H9 (cell line): Measurements from ENCODE around the gene DNLZ. TPM values are rescaled to one million over a fixed set of nuclear protein-coding genes. Genes with fewer than 3 reads are reported as not detected.

Source experiments
- DNase-seq: peaks from one replicate; pipeline ENCODE4 v3.0.0-alpha.2; 2017
- H2AFZ ChIP-seq: one replicate; pipeline ENCODE4 v1.6.1; 2013; ENCODE audit warnings: mild to moderate bottlenecking, low read length, control low read depth, moderate library complexity
- H2AK5ac ChIP-seq: 2 replicates; pipeline ENCODE4 v1.6.1; 2013; ENCODE audit warnings: low read length, control low read depth, mixed read lengths; ENCODE audit not compliant: insufficient read length
- H2BK120ac ChIP-seq: one replicate; pipeline ENCODE4 v1.6.1; 2013; ENCODE audit warnings: low read depth, mild to moderate bottlenecking, low read length, control low read depth, inconsistent platforms; ENCODE audit not compliant: poor library complexity, severe bottlenecking
- H2BK12ac ChIP-seq: 2 replicates; pipeline ENCODE4 v1.6.1; 2013; ENCODE audit warnings: low read length, control low read depth, mixed read lengths, low read depth; ENCODE audit not compliant: insufficient read length
- H2BK15ac ChIP-seq: 2 replicates; pipeline ENCODE4 v1.6.1; 2013; ENCODE audit warnings: low read depth, low read length, control low read depth
- H2BK20ac ChIP-seq: one replicate; pipeline ENCODE4 v1.6.1; 2013; ENCODE audit warnings: low read depth, mild to moderate bottlenecking, low read length, control low read depth, inconsistent platforms; ENCODE audit not compliant: poor library complexity, severe bottlenecking
- H2BK5ac ChIP-seq: 2 replicates; pipeline ENCODE4 v1.6.1; 2013; ENCODE audit warnings: low read length, control low read depth, mixed read lengths; ENCODE audit not compliant: insufficient read length
- H3K14ac ChIP-seq: 2 replicates; pipeline ENCODE4 v1.6.1; 2013; ENCODE audit warnings: low read length, control low read depth; ENCODE audit not compliant: insufficient read depth
- H3K18ac ChIP-seq: 2 replicates; pipeline ENCODE4 v1.6.1; 2013; ENCODE audit warnings: low read depth, mild to moderate bottlenecking, mixed read lengths, low read length, control low read depth; ENCODE audit not compliant: insufficient read length
- H3K23ac ChIP-seq: 2 replicates; pipeline ENCODE4 v1.6.1; 2013; ENCODE audit warnings: low read length, control low read depth, mixed read lengths, low read depth; ENCODE audit not compliant: insufficient read length
- H3K23me2 ChIP-seq: 2 replicates; pipeline ENCODE4 v1.6.1; 2013; ENCODE audit warnings: low read depth, mild to moderate bottlenecking, mixed read lengths, low read length, control low read depth; ENCODE audit not compliant: insufficient read length, poor library complexity, severe bottlenecking
- H3K27ac ChIP-seq: 2 replicates; pipeline ENCODE4 v1.5.1; 2013; ENCODE audit warnings: low read length, control low read depth, mixed read lengths, low read depth; ENCODE audit not compliant: insufficient read length
- H3K27me3 ChIP-seq: 2 replicates; pipeline ENCODE4 v1.6.1; 2013; ENCODE audit warnings: low read length, control low read depth, inconsistent platforms; ENCODE audit not compliant: insufficient read depth
- H3K4ac ChIP-seq: 2 replicates; pipeline ENCODE4 v1.6.1; 2013; ENCODE audit warnings: low read depth, mild to moderate bottlenecking, control low read depth, inconsistent platforms, low read length, moderate library complexity
- H3K4me1 ChIP-seq: 2 replicates; pipeline ENCODE4 v1.6.1; 2013; ENCODE audit warnings: low read length, control low read depth, inconsistent platforms; ENCODE audit not compliant: insufficient read depth
- H3K4me2 ChIP-seq: 2 replicates; pipeline ENCODE4 v1.6.1; 2013; ENCODE audit warnings: low read length, control low read depth, mixed read lengths; ENCODE audit not compliant: insufficient read length, insufficient read depth
- H3K56ac ChIP-seq: 2 replicates; pipeline ENCODE4 v1.6.1; 2013; ENCODE audit warnings: low read depth, mild to moderate bottlenecking, mixed read lengths, low read length, control low read depth; ENCODE audit not compliant: insufficient read length
- H3K79me1 ChIP-seq: 2 replicates; pipeline ENCODE4 v1.6.1; 2013; ENCODE audit warnings: low read depth, mild to moderate bottlenecking, moderate library complexity, low read length, control low read depth, inconsistent platforms; ENCODE audit not compliant: insufficient read depth, poor library complexity, severe bottlenecking
- H3K79me2 ChIP-seq: 2 replicates; pipeline ENCODE4 v1.6.1; 2013; ENCODE audit warnings: low read length, control low read depth, inconsistent platforms; ENCODE audit not compliant: insufficient read depth
- H3K9ac ChIP-seq: 2 replicates; pipeline ENCODE4 v1.6.1; 2013; ENCODE audit warnings: low read length, control low read depth, mixed read lengths; ENCODE audit not compliant: insufficient read length; ENCODE audit errors: extremely low read depth
- H3K9me3 ChIP-seq: one replicate; pipeline ENCODE4 v1.6.1; 2013; ENCODE audit warnings: low read depth, low read length, inconsistent platforms; ENCODE audit not compliant: control insufficient read depth
- H3T11ph ChIP-seq: one replicate; pipeline ENCODE4 v1.6.1; 2013; ENCODE audit warnings: mild to moderate bottlenecking, low read length, control low read depth, inconsistent platforms
- H4K20me1 ChIP-seq: one replicate; pipeline ENCODE4 v1.6.1; 2013; ENCODE audit not compliant: control insufficient read depth, insufficient read length, insufficient read depth
- H4K5ac ChIP-seq: 2 replicates; pipeline ENCODE4 v1.6.1; 2013; ENCODE audit warnings: low read depth, mild to moderate bottlenecking, mixed read lengths, low read length, control low read depth; ENCODE audit not compliant: insufficient read length
- H4K8ac ChIP-seq: replicated peaks from 2 replicates; pipeline ENCODE4 v1.6.1; 2013; ENCODE audit warnings: low read length, control low read depth, mixed read lengths, low read depth; ENCODE audit not compliant: insufficient read length
- H4K91ac ChIP-seq: 2 replicates; pipeline ENCODE4 v1.6.1; 2013; ENCODE audit warnings: low read depth, mild to moderate bottlenecking, moderate library complexity, mixed read lengths, low read length, control low read depth; ENCODE audit not compliant: insufficient read length
- H3K27ac Mint-ChIP-seq, 3 experiments: 2 replicates in 2 of 3; 3 replicates in 1 of 3; pipeline ENCODE4 v1.8.0; 2020 to 2021; ENCODE audit warnings: mixed read lengths in 3 of 3, mild to moderate bottlenecking in 1 of 3, moderate library complexity in 1 of 3
- H3K27me3 Mint-ChIP-seq: 2 replicates; pipeline ENCODE4 v1.8.0; 2021; ENCODE audit warnings: low read depth, mild to moderate bottlenecking, moderate library complexity, mixed read lengths
- H3K36me3 Mint-ChIP-seq, 3 experiments: 2 replicates in 2 of 3; 3 replicates in 1 of 3; pipeline ENCODE4 v1.8.0; 2020 to 2021; ENCODE audit warnings: low read depth in 3 of 3, mixed read lengths in 3 of 3; ENCODE audit not compliant: insufficient read depth in 1 of 3
- H3K4me1 Mint-ChIP-seq, 2 experiments: 2 replicates each; pipeline ENCODE4 v1.8.0; 2020; ENCODE audit warnings: mixed read lengths in 2 of 2
- H3K4me3 Mint-ChIP-seq, 2 experiments: 2 replicates in 1 of 2; 3 replicates in 1 of 2; pipeline ENCODE4 v1.8.0; 2020 to 2021; ENCODE audit warnings: mild to moderate bottlenecking in 2 of 2, mixed read lengths in 2 of 2, moderate library complexity in 1 of 2
- H3K9me3 Mint-ChIP-seq, 2 experiments: 2 replicates in 1 of 2; 3 replicates in 1 of 2; pipeline ENCODE4 v1.8.0; 2020; ENCODE audit warnings: mild to moderate bottlenecking in 2 of 2, mixed read lengths in 2 of 2, moderate library complexity in 1 of 2
- WGBS: extraction: QIAGEN DNeasy Blood & Tissue Kit; methylation state at CpG from one replicate; pipeline ENCODE4 v1.1.7; 2013; ENCODE audit warnings: missing lambda C conversion rate, low lambda C conversion rate, mixed read lengths; ENCODE audit not compliant: insufficient read length; ENCODE audit errors: extremely low coverage; 5-methylcytosine and 5-hydroxymethylcytosine counted together
- total RNA-seq: library from RNA; stranded (reverse); gene quantifications from 2 replicates; pipeline ENCODE4 v1.2.1, GENCODE V29; 2021
- TF ChIP-seq, protein P1 (sequence below): fragments of 200-600 bp; sonication (generic); conservative IDR thresholded peaks from 3 replicates; pipeline ENCODE4 v1.8.0; 2021; ENCODE audit warnings: antibody characterized with exemption, mild to moderate bottlenecking

Gene DNLZ
- total RNA-seq, 1 experiment from 2014 or later = 24.8 TPM

DNA sequence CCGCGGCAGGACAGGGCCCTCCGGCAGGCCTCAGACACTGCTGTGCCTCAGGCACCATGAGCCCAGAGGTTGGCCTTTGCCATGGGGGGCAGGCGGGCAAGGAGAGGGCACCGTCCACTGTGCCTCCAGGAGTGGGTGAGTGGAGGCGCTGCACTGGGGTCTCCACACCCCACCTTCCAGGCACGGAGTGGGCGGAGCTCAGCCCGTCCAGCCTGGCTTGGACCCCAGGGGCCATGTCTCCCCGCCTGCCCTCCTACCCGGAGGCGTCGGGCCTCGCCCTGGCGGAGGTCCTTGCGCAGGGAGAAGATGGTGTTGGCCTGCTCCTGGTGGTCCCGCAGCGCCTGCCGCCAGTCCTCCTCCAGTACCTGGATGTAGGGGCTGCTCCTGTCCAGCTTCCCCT, 6.5 kb upstream of the DNLZ start:
- TF ChIP-seq, protein P1, sequence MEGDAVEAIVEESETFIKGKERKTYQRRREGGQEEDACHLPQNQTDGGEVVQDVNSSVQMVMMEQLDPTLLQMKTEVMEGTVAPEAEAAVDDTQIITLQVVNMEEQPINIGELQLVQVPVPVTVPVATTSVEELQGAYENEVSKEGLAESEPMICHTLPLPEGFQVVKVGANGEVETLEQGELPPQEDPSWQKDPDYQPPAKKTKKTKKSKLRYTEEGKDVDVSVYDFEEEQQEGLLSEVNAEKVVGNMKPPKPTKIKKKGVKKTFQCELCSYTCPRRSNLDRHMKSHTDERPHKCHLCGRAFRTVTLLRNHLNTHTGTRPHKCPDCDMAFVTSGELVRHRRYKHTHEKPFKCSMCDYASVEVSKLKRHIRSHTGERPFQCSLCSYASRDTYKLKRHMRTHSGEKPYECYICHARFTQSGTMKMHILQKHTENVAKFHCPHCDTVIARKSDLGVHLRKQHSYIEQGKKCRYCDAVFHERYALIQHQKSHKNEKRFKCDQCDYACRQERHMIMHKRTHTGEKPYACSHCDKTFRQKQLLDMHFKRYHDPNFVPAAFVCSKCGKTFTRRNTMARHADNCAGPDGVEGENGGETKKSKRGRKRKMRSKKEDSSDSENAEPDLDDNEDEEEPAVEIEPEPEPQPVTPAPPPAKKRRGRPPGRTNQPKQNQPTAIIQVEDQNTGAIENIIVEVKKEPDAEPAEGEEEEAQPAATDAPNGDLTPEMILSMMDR = no peak
- Histone ChIP-seq H3K79me1 (no peaks in the 10 kb centered on the region), H3K4me2 (no peak overlapping the region), H2AFZ (no peak overlapping the region), H3K56ac (no peak overlapping the region), H3T11ph (no peak overlapping the region), H2BK5ac (no peak overlapping the region), H4K8ac (no peak overlapping the region), H4K5ac (no peak overlapping the region), H3K23me2 (no peaks in the 10 kb centered on the region), H3K27ac (no peak overlapping the region), H3K14ac (no peak overlapping the region; the same call in 1 of the 2 replicates), H2BK120ac (no peak overlapping the region), H3K27me3 (no peaks in the 10 kb centered on the region), H3K4me1 (no peaks in the 10 kb centered on the region), H3K23ac (no peak overlapping the region), H2BK15ac (no peak overlapping the region), H2BK12ac (no peak overlapping the region), H3K18ac (no peak overlapping the region), H2AK5ac (no peak overlapping the region), H2BK20ac (no peak overlapping the region), H4K91ac (no peak overlapping the region), H4K20me1 (no peaks in the 10 kb centered on the region), H3K9me3 (no peaks in the 10 kb centered on the region), H3K4ac (no peak overlapping the region), H3K79me2 (no peaks in the 10 kb centered on the region), H3K9ac (no peak overlapping the region)
- no peak overlapping the region for H3K4me3 Mint-ChIP-seq
- peaks cover 0 to 5% of the 10 kb centered on the region in 2 experiments; a peak in 1 of 4 replicates for H3K4me1 Mint-ChIP-seq
- no peak overlapping the region for H3K27ac Mint-ChIP-seq
- DNase-seq = no peak
- WGBS = no CpG with 5 or more reads among the region's 19 CpGs
- no peaks in the 10 kb centered on the region for H3K9me3 Mint-ChIP-seq
- H3K27me3 Mint-ChIP-seq = peaks cover 1% of the 10 kb centered on the region; the same call in 1 of the 2 replicates
- peaks cover 0 to 4% (median 0%) of the 10 kb centered on the region in 3 experiments; a peak in 3 of 7 replicates for H3K36me3 Mint-ChIP-seq
